ENCODE measurements around the gene CDHR2.

CDHR2 gene

DNA sequence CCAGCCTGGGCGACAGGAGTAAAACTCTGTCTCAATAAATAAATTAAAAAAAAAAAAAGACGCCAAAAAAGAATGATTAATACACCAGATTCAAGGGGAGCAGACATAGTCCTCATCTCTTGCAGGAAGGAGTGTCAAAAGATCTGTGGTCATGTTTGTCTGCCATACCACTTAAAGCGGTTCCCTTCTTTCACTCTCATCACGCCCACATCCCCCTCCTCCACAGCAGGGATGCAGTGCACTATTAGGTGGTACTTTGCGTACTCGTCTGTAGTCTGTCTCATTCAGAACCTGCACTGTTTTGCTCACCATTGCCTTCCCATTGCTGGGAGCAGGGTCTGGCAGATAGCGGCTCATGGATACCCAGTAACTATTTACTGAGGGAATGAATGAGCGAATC is 11.2 kb downstream of the CDHR2 start:
- Histone ChIP-seq H3K9ac (ENCODE audit: low read length) (no peak overlapping the region), H3K4me1 (ENCODE audit: control insufficient read depth, low read depth, low read length) (peaks cover 3% of the 10 kb centered on the region), H3K27me3 (ENCODE audit: control insufficient read depth, insufficient read depth, low read length) (no peaks in the 10 kb centered on the region), H3K9me3 (ENCODE audit: control insufficient read depth, low read depth, low read length) (no peaks in the 10 kb centered on the region), H3K36me3 (ENCODE audit: control insufficient read depth, low read depth, low read length) (no peaks in the 10 kb centered on the region), H3K4me3 (ENCODE audit: low read length) (no peak overlapping the region), H3K27ac (ENCODE audit: low read length) (no peak overlapping the region)

- Histone ChIP-seq H3K4me3 (ENCODE audit: low read length) (no peak overlapping the region), H3K4me1 (ENCODE audit: control insufficient read depth, low read depth, low read length) (peaks cover 3% of the 10 kb centered on the region), H3K9ac (ENCODE audit: low read length) (no peak overlapping the region), H3K36me3 (ENCODE audit: control insufficient read depth, low read depth, low read length) (no peaks in the 10 kb centered on the region), H3K27ac (ENCODE audit: low read length) (no peak overlapping the region), H3K9me3 (ENCODE audit: control insufficient read depth, low read depth, low read length) (no peaks in the 10 kb centered on the region), H3K27me3 (ENCODE audit: control insufficient read depth, insufficient read depth, low read length) (no peaks in the 10 kb centered on the region)
These were observed 12.1 kb downstream of the CDHR2 start for GRCh38 chr5:176561259-176561658.

- peaks cover 3% of the 10 kb centered on the region for H3K4me1 ChIP-seq (ENCODE audit: control insufficient read depth, low read depth, low read length)
- H3K9ac ChIP-seq (ENCODE audit: low read length): no peak overlapping the region
- H3K27me3 ChIP-seq (ENCODE audit: control insufficient read depth, insufficient read depth, low read length): no peaks in the 10 kb centered on the region
- no peak overlapping the region for H3K27ac ChIP-seq (ENCODE audit: low read length)
- H3K4me3 ChIP-seq (ENCODE audit: low read length): no peak overlapping the region
- H3K36me3 ChIP-seq (ENCODE audit: control insufficient read depth, low read depth, low read length): no peaks in the 10 kb centered on the region
- no peaks in the 10 kb centered on the region for H3K9me3 ChIP-seq (ENCODE audit: control insufficient read depth, low read depth, low read length)
These were observed 13.0 kb downstream of the CDHR2 start for GRCh38 chr5:176562189-176562588.

GRCh38 chr5:176564002-176564401 is 14.9 kb downstream of the CDHR2 start:
- no peaks in the 10 kb centered on the region for H3K9me3 ChIP-seq (ENCODE audit: control insufficient read depth, low read depth, low read length)
- no peaks in the 10 kb centered on the region for H3K27me3 ChIP-seq (ENCODE audit: control insufficient read depth, insufficient read depth, low read length)
- peaks cover 3% of the 10 kb centered on the region for H3K4me1 ChIP-seq (ENCODE audit: control insufficient read depth, low read depth, low read length)
- no peak overlapping the region for H3K4me3 ChIP-seq (ENCODE audit: low read length)
- H3K27ac ChIP-seq (ENCODE audit: low read length): no peak overlapping the region
- no peak overlapping the region for H3K9ac ChIP-seq (ENCODE audit: low read length)
- H3K36me3 ChIP-seq (ENCODE audit: control insufficient read depth, low read depth, low read length): no peaks in the 10 kb centered on the region

- H3K27ac ChIP-seq (ENCODE audit: low read length): no peak overlapping the region
- no peak overlapping the region for H3K4me3 ChIP-seq (ENCODE audit: low read length)
- no peaks in the 10 kb centered on the region for H3K9me3 ChIP-seq (ENCODE audit: control insufficient read depth, low read depth, low read length)
- no peaks in the 10 kb centered on the region for H3K36me3 ChIP-seq (ENCODE audit: control insufficient read depth, low read depth, low read length)
- no peaks in the 10 kb centered on the region for H3K4me1 ChIP-seq (ENCODE audit: control insufficient read depth, low read depth, low read length)
- H3K27me3 ChIP-seq (ENCODE audit: control insufficient read depth, insufficient read depth, low read length): no peaks in the 10 kb centered on the region
- no peak overlapping the region for H3K9ac ChIP-seq (ENCODE audit: low read length)
These were observed 16.7 kb downstream of the CDHR2 start for GRCh38 chr5:176565760-176566288.

GRCh38 chr5:176568657-176569056 is 19.5 kb downstream of the CDHR2 start:
- no peak overlapping the region for H3K27ac ChIP-seq (ENCODE audit: low read length)
- no peaks in the 10 kb centered on the region for H3K9me3 ChIP-seq (ENCODE audit: control insufficient read depth, low read depth, low read length)
- H3K9ac ChIP-seq (ENCODE audit: low read length): no peak overlapping the region
- H3K4me3 ChIP-seq (ENCODE audit: low read length): no peak overlapping the region
- peaks cover 2% of the 10 kb centered on the region for H3K27me3 ChIP-seq (ENCODE audit: control insufficient read depth, insufficient read depth, low read length)
- no peaks in the 10 kb centered on the region for H3K36me3 ChIP-seq (ENCODE audit: control insufficient read depth, low read depth, low read length)
- no peaks in the 10 kb centered on the region for H3K4me1 ChIP-seq (ENCODE audit: control insufficient read depth, low read depth, low read length)

GRCh38 chr5:176570044-176570443 is 20.9 kb downstream of the CDHR2 start:
- Histone ChIP-seq H3K27ac (ENCODE audit: low read length) (no peak overlapping the region), H3K9ac (ENCODE audit: low read length) (no peak overlapping the region), H3K4me1 (ENCODE audit: control insufficient read depth, low read depth, low read length) (no peaks in the 10 kb centered on the region)

DNA sequence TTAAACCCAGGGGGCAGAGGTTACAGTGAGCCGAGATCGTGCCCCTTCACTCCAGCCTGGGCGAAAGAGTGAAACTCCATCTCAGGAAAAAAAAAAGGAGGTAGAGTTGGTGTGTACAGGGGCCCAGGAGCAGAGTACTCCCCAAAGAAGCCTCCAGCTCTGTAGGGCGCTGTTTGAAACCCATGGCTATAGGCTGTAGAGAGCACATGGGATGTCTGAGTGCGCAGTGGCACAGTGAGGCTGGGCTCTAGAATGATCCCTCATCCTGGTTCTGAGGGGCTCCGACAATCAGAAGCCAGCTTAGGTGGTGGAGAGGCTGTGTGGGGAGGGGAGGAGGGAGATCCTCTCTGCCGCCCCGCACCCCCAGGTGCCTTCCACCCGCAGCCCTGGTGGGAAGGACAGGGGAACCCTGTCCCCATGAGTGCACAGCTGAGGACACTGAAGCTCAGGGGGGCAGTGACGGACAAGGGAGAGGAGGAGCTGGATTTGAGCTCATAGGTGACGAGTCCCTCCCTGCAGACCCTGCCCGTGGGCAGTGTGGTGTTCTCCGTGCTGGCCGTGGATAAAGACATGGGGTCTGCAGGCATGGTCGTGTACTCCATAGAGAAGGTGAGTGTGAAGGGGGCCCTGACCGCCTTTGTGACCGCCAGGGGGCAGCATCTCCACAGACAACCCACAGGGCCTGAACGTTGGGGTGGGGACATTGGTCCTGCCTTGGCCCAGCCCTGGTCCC is 24.6 kb downstream of the CDHR2 start:
- Histone ChIP-seq H3K9ac (ENCODE audit: low read length) (no peak overlapping the region), H3K9me3 (ENCODE audit: control insufficient read depth, low read depth, low read length) (no peaks in the 10 kb centered on the region), H3K36me3 (ENCODE audit: control insufficient read depth, low read depth, low read length) (no peaks in the 10 kb centered on the region), H3K4me1 (ENCODE audit: control insufficient read depth, low read depth, low read length) (no peaks in the 10 kb centered on the region), H3K27ac (ENCODE audit: low read length) (no peak overlapping the region), H3K27me3 (ENCODE audit: control insufficient read depth, insufficient read depth, low read length) (peaks cover 6% of the 10 kb centered on the region), H3K4me3 (ENCODE audit: low read length) (no peak overlapping the region)

More at GRCh38 chr5:176570044-176570443, 20.9 kb downstream of the CDHR2 start:
- H3K4me3 ChIP-seq (ENCODE audit: low read length): no peak overlapping the region
- no peaks in the 10 kb centered on the region for H3K36me3 ChIP-seq (ENCODE audit: control insufficient read depth, low read depth, low read length)
- H3K27me3 ChIP-seq (ENCODE audit: control insufficient read depth, insufficient read depth, low read length): peaks cover 5% of the 10 kb centered on the region
- H3K9me3 ChIP-seq (ENCODE audit: control insufficient read depth, low read depth, low read length): no peaks in the 10 kb centered on the region

DNA sequence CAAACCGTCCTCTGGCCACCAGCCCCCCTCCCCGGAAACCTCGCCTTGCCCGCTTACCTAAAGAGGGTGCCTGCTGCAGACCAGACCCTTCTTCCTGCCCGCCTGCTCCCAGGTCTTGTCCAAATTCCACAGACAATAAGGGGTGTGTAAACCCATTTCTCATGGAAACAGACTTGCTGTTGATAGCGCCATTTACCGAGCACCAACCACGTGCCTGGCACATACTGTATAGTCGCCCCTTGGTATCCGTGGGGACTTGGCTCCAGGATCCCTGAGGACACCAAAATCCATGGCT is 25.1 kb downstream of the CDHR2 start:
- Histone ChIP-seq H3K27ac (ENCODE audit: low read length) (no peak overlapping the region), H3K9me3 (ENCODE audit: control insufficient read depth, low read depth, low read length) (no peaks in the 10 kb centered on the region), H3K36me3 (ENCODE audit: control insufficient read depth, low read depth, low read length) (no peaks in the 10 kb centered on the region), H3K27me3 (ENCODE audit: control insufficient read depth, insufficient read depth, low read length) (peaks cover 10% of the 10 kb centered on the region), H3K9ac (ENCODE audit: low read length) (no peak overlapping the region), H3K4me1 (ENCODE audit: control insufficient read depth, low read depth, low read length) (no peaks in the 10 kb centered on the region), H3K4me3 (ENCODE audit: low read length) (no peak overlapping the region)

DNA sequence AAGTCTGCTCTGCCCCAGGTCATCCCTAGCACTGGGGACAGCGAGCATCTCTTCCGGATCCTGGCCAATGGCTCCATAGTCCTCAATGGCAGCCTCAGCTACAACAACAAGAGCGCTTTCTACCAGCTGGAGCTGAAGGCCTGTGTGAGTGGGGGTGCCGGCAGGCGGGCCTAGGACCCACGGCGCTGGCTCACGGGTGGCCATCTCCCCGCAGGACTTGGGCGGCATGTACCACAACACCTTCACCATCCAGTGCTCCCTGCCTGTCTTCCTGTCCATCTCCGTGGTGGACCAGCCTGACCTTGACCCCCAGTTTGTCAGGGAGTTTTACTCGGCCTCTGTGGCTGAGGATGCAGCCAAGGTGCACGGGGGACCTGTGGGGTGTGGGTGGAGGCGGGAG is 25.9 kb downstream of the CDHR2 start:
- Histone ChIP-seq H3K4me3 (ENCODE audit: low read length) (no peak overlapping the region), H3K36me3 (ENCODE audit: control insufficient read depth, low read depth, low read length) (no peaks in the 10 kb centered on the region), H3K27me3 (ENCODE audit: control insufficient read depth, insufficient read depth, low read length) (peaks cover 10% of the 10 kb centered on the region), H3K9me3 (ENCODE audit: control insufficient read depth, low read depth, low read length) (no peaks in the 10 kb centered on the region), H3K27ac (ENCODE audit: low read length) (no peak overlapping the region), H3K9ac (ENCODE audit: low read length) (no peak overlapping the region), H3K4me1 (ENCODE audit: control insufficient read depth, low read depth, low read length) (no peaks in the 10 kb centered on the region)

GRCh38 chr5:176575488-176576422 is 26.6 kb downstream of the CDHR2 start:
- Histone ChIP-seq H3K4me3 (ENCODE audit: low read length) (no peak overlapping the region), H3K27ac (ENCODE audit: low read length) (no peak overlapping the region), H3K27me3 (ENCODE audit: control insufficient read depth, insufficient read depth, low read length) (peaks cover 10% of the 10 kb centered on the region), H3K36me3 (ENCODE audit: control insufficient read depth, low read depth, low read length) (no peaks in the 10 kb centered on the region), H3K9ac (ENCODE audit: low read length) (no peak overlapping the region), H3K4me1 (ENCODE audit: control insufficient read depth, low read depth, low read length) (no peaks in the 10 kb centered on the region), H3K9me3 (ENCODE audit: control insufficient read depth, low read depth, low read length) (no peaks in the 10 kb centered on the region)
